ENCODE data around the gene EFHC1.

DNA sequence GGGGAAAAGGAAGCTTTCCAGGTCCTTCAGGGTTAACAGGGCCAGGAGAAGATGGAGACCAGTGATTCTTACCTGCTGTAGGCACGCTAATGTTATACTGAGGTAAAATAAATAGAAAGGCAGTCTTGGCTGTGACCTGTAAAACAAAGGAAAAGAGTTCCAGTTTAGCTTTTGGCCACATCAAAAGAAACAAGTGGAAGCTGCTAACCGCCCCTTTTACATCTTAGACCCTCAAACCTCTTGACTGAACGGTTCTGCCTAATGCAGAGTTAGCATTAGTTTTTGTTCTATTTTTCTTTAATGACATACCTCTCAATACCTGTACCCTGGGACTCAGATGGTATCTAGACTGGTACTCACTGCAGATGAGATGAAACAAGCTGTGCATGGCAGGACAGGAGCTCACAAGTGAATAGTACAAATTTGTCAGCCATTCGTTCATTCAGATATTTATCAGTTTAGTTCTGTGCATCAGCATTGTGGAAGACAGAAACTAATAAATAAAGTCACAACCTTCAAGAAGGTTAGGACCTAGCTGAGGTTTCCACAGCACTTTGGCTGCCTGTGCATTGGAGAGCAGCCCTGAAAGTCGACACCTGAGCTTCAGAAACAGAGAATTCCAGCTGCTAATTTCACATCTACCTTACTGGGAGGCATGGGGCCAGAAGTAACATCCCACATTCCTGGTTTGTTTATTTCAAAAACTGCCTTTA, 115.7 kb downstream of the EFHC1 start:
- no peak for TF ChIP-seq CTCF (IDR thresholded peaks at IDR 0.05)
- no peak for TF ChIP-seq EP300 (IDR thresholded peaks at IDR 0.05)
- TF ChIP-seq POLR2A (IDR thresholded peaks at IDR 0.05), result no peak
